ENCODE measurements around the gene ZCCHC10. TPM values are rescaled to one million over a fixed set of nuclear protein-coding genes. Genes with fewer than 3 reads are reported as not detected.
"Not testable (repeated sequence)": the region's sequence is repeated elsewhere in the genome, so short reads cannot be mapped to it uniquely, and the experiment has no call there.

ZCCHC10 gene
- total and polyA plus RNA-seq, 2 donors (not counting 1 experiment from before 2014, with no cell fraction given) = 7.4 to 33.1 TPM

GRCh38 chr5:132976852-132977251 is 49.5 kb downstream of the ZCCHC10 start:
- H3K9me3 ChIP-seq (ENCODE audit: control insufficient read depth, insufficient read depth, low read depth, low read length) = no peaks in the 10 kb centered on the region
- no peak overlapping the region for H3K9ac ChIP-seq (ENCODE audit: insufficient read depth, low read length)
- H2AFZ ChIP-seq (ENCODE audit: low read length) = no peak overlapping the region
- H3K27ac ChIP-seq (ENCODE audit: insufficient read depth, low read length) = no peak overlapping the region
- H3K4me1 ChIP-seq (ENCODE audit: control insufficient read depth, extremely low read depth, insufficient read depth, low read length) = no peaks in the 10 kb centered on the region
- TF ChIP-seq EZH2 (IDR thresholded peaks at IDR 0.05; ENCODE audit: low read length, missing control alignments) (no peak), CTCF (conservative IDR thresholded peaks at IDR 0.05 in 1 of 2, IDR thresholded peaks at IDR 0.05 in 1 of 2; ENCODE audit: low read depth in 1 of 2, low read length in 2 of 2) (no peak)
- H3K4me3 ChIP-seq (replicated peaks in 1 of 4; ENCODE audit: control extremely low read depth in 1 of 4, insufficient read depth in 1 of 4, low read depth in 3 of 4, low read length in 4 of 4) = no peak overlapping the region
- DNase-seq (ENCODE audit: low read depth in 2 of 2) = no peak
- H3K36me3 ChIP-seq (ENCODE audit: control insufficient read depth, insufficient read depth, low read length) = no peaks in the 10 kb centered on the region
- H3K27me3 ChIP-seq (ENCODE audit: control insufficient read depth, insufficient read depth, low read length) = no peaks in the 10 kb centered on the region
- H3K79me2 ChIP-seq (ENCODE audit: control insufficient read depth, insufficient read depth, low read length) = no peaks in the 10 kb centered on the region
- no peak overlapping the region for H3K4me2 ChIP-seq (ENCODE audit: extremely low read depth, insufficient read depth, low read length)
- no peaks in the 10 kb centered on the region for H4K20me1 ChIP-seq (ENCODE audit: control insufficient read depth, extremely low read depth, insufficient read depth, low read length)

- DNase-seq (ENCODE audit: low read depth in 2 of 2); H3K4me3 ChIP-seq (replicated peaks in 1 of 4; ENCODE audit: control extremely low read depth in 1 of 4, insufficient read depth in 1 of 4, low read depth in 3 of 4, low read length in 4 of 4); H3K4me2 ChIP-seq (ENCODE audit: extremely low read depth, insufficient read depth, low read length); H3K79me2 ChIP-seq (ENCODE audit: control insufficient read depth, insufficient read depth, low read length); H4K20me1 ChIP-seq (ENCODE audit: control insufficient read depth, extremely low read depth, insufficient read depth, low read length); H3K27ac ChIP-seq (ENCODE audit: insufficient read depth, low read length); H2AFZ ChIP-seq (ENCODE audit: low read length); H3K4me1 ChIP-seq (ENCODE audit: control insufficient read depth, extremely low read depth, insufficient read depth, low read length); H3K9me3 ChIP-seq (ENCODE audit: control insufficient read depth, insufficient read depth, low read depth, low read length); H3K9ac ChIP-seq (ENCODE audit: insufficient read depth, low read length); H3K36me3 ChIP-seq (ENCODE audit: control insufficient read depth, insufficient read depth, low read length); H3K27me3 ChIP-seq (ENCODE audit: control insufficient read depth, insufficient read depth, low read length): not testable (repeated sequence)
Measured at GRCh38 chr5:132972436-132972828, 53.9 kb downstream of the ZCCHC10 start.

GRCh38 chr5:132971483-132972435 is 54.6 kb downstream of the ZCCHC10 start:
- TF ChIP-seq CTCF (conservative IDR thresholded peaks at IDR 0.05 in 1 of 2, IDR thresholded peaks at IDR 0.05 in 1 of 2; ENCODE audit: low read depth in 1 of 2, low read length in 2 of 2) (no peak), EZH2 (IDR thresholded peaks at IDR 0.05; ENCODE audit: low read length, missing control alignments) (no peak)

More at GRCh38 chr5:132971483-132972435, 54.6 kb downstream of the ZCCHC10 start:
- Histone ChIP-seq H3K4me2 (ENCODE audit: extremely low read depth, insufficient read depth, low read length) (no peak overlapping the region), H3K27me3 (ENCODE audit: control insufficient read depth, insufficient read depth, low read length) (no peaks in the 10 kb centered on the region), H2AFZ (ENCODE audit: low read length) (no peak overlapping the region), H3K36me3 (ENCODE audit: control insufficient read depth, insufficient read depth, low read length) (no peaks in the 10 kb centered on the region), H3K4me1 (ENCODE audit: control insufficient read depth, extremely low read depth, insufficient read depth, low read length) (no peaks in the 10 kb centered on the region), H3K4me3 (replicated peaks in 1 of 4; ENCODE audit: control extremely low read depth in 1 of 4, insufficient read depth in 1 of 4, low read depth in 3 of 4, low read length in 4 of 4) (no peak overlapping the region), H4K20me1 (ENCODE audit: control insufficient read depth, extremely low read depth, insufficient read depth, low read length) (no peaks in the 10 kb centered on the region), H3K27ac (ENCODE audit: insufficient read depth, low read length) (no peak overlapping the region), H3K9ac (ENCODE audit: insufficient read depth, low read length) (no peak overlapping the region), H3K9me3 (ENCODE audit: control insufficient read depth, insufficient read depth, low read depth, low read length) (no peaks in the 10 kb centered on the region), H3K79me2 (ENCODE audit: control insufficient read depth, insufficient read depth, low read length) (no peaks in the 10 kb centered on the region)
- peak; percentile 28 to 57 for DNase-seq (ENCODE audit: low read depth in 2 of 2)

Data from fibroblast of lung (primary cell).